Thoracic aorta (tissue), 2 donors: Measurements from ENCODE around the gene HMCN2. TPM values are rescaled to one million over a fixed set of nuclear protein-coding genes. Genes with fewer than 3 reads are reported as not detected.

Experiments
- ATAC-seq: fragments of 150-250 bp; one replicate; pipeline ENCODE4 v1.8.0; 2017; ENCODE audit warnings: low read depth; ENCODE audit not compliant: insufficient number of reproducible peaks, low FRiP score
- DNase-seq: peaks from one replicate; pipeline ENCODE4 v3.0.0-alpha.2; 2020; ENCODE audit warnings: low spot score
- H3K27ac ChIP-seq, 2 donors: fragments of 200-600 bp; sonication (generic); 1 replicate in 1 of 2; 2 replicates in 1 of 2; pipeline ENCODE4 v1.5.1; 2016; ENCODE audit warnings: mild to moderate bottlenecking in 2 of 2, moderate library complexity in 2 of 2
- H3K27me3 ChIP-seq: fragments of 200-600 bp; sonication (generic); replicated peaks from 2 replicates; pipeline ENCODE4 v1.6.0; 2016; ENCODE audit warnings: mild to moderate bottlenecking; ENCODE audit not compliant: insufficient read depth
- H3K36me3 ChIP-seq: fragments of 200-600 bp; sonication (generic); one replicate; pipeline ENCODE4 v1.5.1; 2016
- H3K4me1 ChIP-seq, 2 donors: fragments of 200-600 bp; sonication (generic); 1 replicate in 1 of 2; 2 replicates in 1 of 2; pipeline versions ENCODE4 v1.5.1 to v1.6.0; 2016; ENCODE audit warnings: low read depth in 2 of 2, mild to moderate bottlenecking in 1 of 2; ENCODE audit not compliant: control insufficient read depth in 1 of 2
- H3K4me3 ChIP-seq: fragments of 200-600 bp; sonication (generic); 2 replicates; pipeline ENCODE4 v1.5.1; 2016; ENCODE audit warnings: mild to moderate bottlenecking
- H3K9me3 ChIP-seq: fragments of 200-600 bp; sonication (generic); 2 replicates; pipeline ENCODE4 v1.5.1; 2016
- total RNA-seq, 2 donors: library from RNA; depleted of rRNA; stranded (reverse); fragments of >200 nt; gene quantifications; one replicate each; pipeline versions ENCODE4 v1.1.0 to v1.2.3, GENCODE V29; 2016
- TF ChIP-seq, protein P1 (sequence below): fragments of 200-600 bp; sonication (generic); IDR thresholded peaks from one replicate; pipeline ENCODE4 v1.5.1; 2019; ENCODE audit warnings: antibody characterized with exemption

HMCN2 gene
- total RNA-seq, 2 donors from 2014 or later: 2.4 to 6.3 TPM

DNA sequence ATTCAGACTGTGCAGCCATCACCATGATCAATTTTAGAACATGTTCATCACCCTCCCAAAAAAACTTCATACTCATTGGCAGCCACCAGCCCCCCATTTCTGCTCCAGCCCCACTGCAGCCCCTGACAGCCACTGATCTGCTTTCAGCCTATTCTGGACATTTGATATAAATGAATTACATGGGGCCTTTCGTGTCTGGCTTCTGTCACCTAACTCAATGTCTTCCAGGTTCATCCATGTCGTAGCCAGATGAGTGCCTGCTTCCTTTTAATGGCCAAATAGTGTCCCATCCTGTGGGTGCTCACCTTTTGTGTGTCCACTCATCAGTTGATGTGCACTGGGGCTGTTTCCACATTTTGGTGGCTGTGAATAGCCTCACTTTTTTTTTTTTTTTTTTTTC lies 63.5 kb downstream of the HMCN2 start:
- H3K27me3 ChIP-seq: no peaks in the 10 kb centered on the region
- peaks cover 0 to 7% of the 10 kb centered on the region in 2 donors for H3K4me1 ChIP-seq
- TF ChIP-seq, protein P1, sequence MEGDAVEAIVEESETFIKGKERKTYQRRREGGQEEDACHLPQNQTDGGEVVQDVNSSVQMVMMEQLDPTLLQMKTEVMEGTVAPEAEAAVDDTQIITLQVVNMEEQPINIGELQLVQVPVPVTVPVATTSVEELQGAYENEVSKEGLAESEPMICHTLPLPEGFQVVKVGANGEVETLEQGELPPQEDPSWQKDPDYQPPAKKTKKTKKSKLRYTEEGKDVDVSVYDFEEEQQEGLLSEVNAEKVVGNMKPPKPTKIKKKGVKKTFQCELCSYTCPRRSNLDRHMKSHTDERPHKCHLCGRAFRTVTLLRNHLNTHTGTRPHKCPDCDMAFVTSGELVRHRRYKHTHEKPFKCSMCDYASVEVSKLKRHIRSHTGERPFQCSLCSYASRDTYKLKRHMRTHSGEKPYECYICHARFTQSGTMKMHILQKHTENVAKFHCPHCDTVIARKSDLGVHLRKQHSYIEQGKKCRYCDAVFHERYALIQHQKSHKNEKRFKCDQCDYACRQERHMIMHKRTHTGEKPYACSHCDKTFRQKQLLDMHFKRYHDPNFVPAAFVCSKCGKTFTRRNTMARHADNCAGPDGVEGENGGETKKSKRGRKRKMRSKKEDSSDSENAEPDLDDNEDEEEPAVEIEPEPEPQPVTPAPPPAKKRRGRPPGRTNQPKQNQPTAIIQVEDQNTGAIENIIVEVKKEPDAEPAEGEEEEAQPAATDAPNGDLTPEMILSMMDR: no peak
- H3K36me3 ChIP-seq: no peaks in the 10 kb centered on the region
- DNase-seq (no peak), ATAC-seq (no peak)
- no peak overlapping the region for H3K4me3 ChIP-seq
- no peak overlapping the region for H3K27ac ChIP-seq
- no peaks in the 10 kb centered on the region for H3K9me3 ChIP-seq

GRCh38 chr9:130330202-130330862 lies 64.8 kb downstream of the HMCN2 start:
- Histone ChIP-seq H3K9me3 (no peaks in the 10 kb centered on the region), H3K27ac (no peak overlapping the region), H3K36me3 (no peaks in the 10 kb centered on the region), H3K4me3 (no peak overlapping the region), H3K27me3 (no peaks in the 10 kb centered on the region), H3K4me1 (peaks cover 0 to 7% of the 10 kb centered on the region in 2 donors)
- ATAC-seq (no peak), DNase-seq (no peak)
- TF ChIP-seq, protein P1: no peak

DNA sequence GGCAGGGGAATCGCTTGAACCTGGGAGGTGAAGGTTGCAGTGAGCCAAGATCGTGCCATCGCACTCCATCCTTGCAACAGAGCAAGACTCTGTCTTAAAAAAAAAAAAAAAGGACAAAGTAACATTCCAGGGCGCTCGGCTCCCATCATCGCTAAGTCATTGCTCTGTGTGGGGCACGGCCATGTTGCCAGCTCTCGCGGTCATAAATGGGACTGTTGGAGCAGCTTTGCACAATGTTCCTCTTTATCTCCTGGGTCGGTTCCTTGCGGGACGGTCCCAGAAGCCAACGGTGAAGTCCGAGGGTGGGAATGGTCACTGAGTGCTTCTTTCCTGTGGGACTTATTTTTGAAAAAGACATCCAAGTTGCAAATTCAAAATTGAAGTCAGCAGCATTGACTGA lies 65.5 kb downstream of the HMCN2 start:
- Histone ChIP-seq H3K4me1 (peaks cover 0 to 7% of the 10 kb centered on the region in 2 donors), H3K4me3 (no peak overlapping the region), H3K36me3 (no peaks in the 10 kb centered on the region), H3K9me3 (no peaks in the 10 kb centered on the region), H3K27me3 (no peaks in the 10 kb centered on the region), H3K27ac (no peak overlapping the region)
- TF ChIP-seq, protein P1: no peak
- no peak for ATAC-seq
- no peak for DNase-seq

DNA sequence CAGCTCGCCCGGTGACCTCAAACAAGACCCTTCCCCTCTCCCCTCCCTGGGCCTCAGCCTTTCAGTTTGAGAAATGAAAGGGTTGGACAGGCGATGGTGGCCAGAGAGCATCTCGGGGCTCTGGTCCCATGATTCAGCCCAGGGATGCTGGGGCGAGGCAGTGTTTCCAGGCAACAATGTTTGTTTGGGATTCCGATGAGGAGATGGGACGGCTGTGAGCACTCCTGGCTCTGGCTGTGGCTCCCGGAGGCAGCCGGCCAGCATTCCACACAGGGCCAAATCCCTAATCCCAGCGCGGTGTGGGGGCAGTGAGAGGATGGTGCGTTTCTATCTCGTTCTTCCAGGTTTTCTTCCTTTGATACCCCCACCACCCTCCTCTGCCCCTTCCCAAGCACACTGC lies 66.0 kb downstream of the HMCN2 start:
- Histone ChIP-seq H3K4me3 (no peak overlapping the region), H3K36me3 (no peaks in the 10 kb centered on the region), H3K4me1 (peaks cover 0 to 7% of the 10 kb centered on the region in 2 donors), H3K9me3 (no peaks in the 10 kb centered on the region), H3K27me3 (no peaks in the 10 kb centered on the region), H3K27ac (no peak overlapping the region)
- TF ChIP-seq, protein P1: no peak
- no peak for DNase-seq
- ATAC-seq: no peak

- no peaks in the 10 kb centered on the region for H3K27me3 ChIP-seq
- no peak overlapping the region for H3K27ac ChIP-seq
- DNase-seq (no peak), ATAC-seq (no peak)
- no peaks in the 10 kb centered on the region for H3K36me3 ChIP-seq
- TF ChIP-seq, protein P1: no peak
- H3K4me1 ChIP-seq: peaks cover 0 to 7% of the 10 kb centered on the region in 2 donors
- no peaks in the 10 kb centered on the region for H3K9me3 ChIP-seq
- H3K4me3 ChIP-seq: no peak overlapping the region
Measured at GRCh38 chr9:130332384-130332926, 66.9 kb downstream of the HMCN2 start.
